ENCODE measurements around the gene CAPN15.

CAPN15 gene

DNA sequence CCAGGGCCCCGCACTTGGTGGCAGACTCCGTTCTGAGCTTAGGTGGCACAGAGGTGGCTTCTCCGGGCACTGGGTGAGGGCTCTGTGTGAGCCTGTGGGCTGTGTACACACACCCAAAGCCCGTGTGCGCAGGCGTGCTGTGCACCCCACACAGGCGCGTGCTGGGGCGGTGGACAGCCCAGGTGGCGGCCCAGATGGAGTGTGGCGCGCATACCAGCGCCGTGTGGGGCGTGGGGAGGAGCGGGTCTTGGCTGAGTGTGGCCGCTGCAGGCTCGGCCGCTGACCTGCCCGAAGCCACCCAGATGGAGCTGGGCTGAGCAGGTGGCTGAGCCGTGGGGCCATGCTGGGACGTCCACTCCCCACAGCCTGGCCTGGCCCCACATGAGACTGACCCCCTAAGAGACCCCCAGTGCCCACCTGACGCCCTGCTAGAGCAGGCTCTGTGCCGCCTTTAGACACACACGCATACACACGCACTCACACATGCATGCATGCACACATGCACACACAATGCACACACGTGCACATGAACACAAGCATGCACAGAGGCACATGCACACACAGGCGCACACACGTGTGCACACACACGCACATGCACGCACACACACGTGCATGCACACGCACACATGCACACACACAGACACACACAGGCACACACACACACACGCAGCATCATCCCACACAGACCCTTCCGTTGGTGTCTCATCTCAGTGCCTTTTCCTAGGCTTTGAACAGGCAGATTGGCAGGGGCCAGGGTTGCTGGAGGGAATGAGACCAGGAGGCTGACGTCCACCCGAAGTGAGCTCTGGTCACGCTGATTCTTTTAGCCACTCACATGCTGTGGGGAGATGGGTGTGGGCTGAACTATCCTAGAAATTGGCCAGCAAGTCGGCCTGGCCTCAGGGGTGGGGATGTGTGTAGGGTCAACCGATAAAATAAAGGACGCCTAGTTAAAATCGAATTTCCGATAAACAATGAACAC, 34.7 kb downstream of the CAPN15 start:
- DNase-seq (ENCODE audit: low read depth), result no peak

GRCh38 chr16:563072-563644, 35.6 kb downstream of the CAPN15 start:
- no peak for DNase-seq (ENCODE audit: low read depth)

DNA sequence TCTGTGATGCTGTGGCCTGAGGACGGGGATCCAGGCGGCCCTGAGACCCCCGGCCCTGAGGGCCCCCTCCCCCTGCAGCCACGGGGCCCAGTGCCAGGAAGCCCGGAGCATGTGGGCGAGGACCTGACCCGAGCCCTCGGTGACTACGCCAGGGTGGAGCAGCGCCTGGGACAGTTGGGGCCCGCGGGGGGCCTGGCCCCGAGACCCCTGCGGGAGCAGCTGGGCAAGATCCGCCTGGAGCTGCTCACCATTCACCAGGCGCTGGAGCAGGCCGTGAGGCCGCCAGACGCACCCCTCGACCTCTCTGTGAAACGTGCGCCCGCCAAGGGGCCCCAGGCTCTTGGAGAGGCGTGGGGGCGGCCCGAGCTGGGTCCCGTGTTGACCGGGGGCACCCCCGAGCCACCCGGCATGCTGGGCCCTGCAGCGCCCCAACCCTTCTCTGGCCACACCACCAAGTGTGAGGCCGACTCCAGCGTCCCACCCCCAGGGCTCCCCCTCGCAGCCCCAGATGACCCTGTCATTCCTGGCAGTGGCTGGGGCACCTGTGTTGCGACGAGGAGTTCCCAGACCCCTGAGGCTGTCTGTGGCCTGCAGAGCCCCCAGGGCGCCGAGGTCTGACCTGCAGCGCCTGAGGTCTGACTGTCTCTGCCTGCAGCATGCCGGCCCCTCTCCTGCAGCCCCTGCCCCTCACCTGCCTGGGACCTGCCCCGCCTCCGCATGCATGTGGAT, 37.3 kb downstream of the CAPN15 start:
- no peak for DNase-seq (ENCODE audit: low read depth)

DNA sequence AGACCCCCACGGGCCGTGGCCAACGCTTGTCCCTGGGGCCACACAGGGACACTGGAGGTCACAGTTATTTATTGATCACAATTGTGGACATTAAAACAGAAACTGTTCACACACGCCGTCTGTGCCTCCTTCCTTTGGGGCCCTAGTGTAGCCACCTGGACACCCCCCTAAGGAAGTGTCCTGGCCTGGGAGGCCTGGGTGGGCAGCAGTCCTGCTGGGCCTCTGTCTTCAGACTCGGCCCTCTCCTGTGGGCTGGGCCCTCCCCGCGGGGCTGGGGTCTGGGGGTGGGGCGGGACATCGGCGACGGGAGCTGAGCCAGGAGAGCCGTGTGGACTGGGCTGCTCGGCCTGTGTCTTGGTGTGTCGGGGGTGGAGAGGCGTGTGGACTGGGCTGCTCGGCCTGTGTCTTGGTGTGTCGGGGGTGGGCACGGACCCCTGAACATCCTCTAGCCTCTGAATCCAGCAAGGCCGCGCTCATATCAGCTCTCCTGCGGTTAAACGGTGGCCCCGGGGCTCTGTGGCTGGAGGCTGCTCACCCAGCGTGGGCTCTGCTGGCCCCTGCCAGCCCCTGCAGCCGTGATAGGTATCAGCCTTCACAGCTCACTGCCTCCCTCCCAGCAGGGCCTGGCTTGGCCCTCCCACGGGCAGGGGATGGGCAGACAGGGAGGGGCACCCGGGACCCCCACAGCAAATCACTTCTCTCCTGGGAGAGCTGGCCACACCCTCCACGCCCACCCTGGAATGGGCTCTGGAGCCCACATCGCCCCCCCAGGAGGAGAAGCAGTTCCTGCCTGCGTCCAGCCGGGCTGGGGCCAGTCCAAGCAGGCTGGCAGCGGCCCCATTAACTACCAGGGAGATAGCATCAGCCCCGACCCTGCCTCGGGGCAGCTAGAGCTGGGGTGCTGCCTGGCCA, 38.2 kb downstream of the CAPN15 start:
- DNase-seq (ENCODE audit: low read depth), result no peak

DNA sequence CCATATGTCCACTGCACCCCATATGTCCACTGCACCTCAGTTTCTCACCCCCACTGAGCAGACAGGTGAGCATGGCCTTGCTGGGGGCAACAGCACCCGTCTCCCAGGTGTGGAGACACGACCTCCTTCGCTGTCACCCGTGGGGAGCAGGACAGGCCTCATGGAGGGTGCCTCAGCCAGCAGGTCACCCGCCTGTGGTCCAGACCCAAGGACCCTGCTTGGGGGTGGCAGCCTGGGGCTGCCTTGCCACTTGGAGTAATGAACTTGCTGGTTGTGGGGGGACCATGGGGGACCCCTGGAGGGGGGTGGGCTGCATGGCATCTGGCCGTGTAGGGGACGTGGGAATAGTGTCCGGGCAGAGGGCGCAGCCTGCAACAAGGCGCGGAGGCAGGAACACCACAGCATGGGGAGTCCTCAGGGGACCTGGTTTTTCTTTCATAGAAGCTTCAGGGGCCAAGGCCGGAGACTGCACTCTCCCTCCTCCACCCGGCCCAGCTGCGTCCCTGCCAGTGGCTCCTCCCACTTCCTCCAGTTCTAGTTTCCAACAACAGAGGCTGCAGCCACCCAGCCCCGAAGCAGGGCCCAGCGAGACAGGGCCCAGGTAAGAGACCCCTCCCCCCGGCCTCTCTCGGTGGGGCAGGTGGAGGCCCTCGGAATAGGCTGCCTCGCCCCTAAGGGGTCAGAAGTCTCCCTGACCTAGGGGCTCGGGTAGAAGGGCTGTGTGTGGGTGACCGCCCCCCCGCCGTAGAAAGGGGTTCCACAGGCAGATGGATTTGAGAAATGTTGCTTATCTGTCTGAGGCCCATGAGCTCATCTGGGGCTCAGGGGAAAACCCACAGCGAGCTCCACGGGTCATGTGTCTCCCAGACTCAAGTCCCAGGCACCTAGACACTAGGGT, 39.2 kb downstream of the CAPN15 start, which contains the start of gene NHLRC4:
TSS of gene NHLRC4 (plus strand) at position 531 of the 898 bp plus-strand sequence. CDS start 1,043 bp downstream, outside the sequence.
- no peak for DNase-seq (ENCODE audit: low read depth)

DNA sequence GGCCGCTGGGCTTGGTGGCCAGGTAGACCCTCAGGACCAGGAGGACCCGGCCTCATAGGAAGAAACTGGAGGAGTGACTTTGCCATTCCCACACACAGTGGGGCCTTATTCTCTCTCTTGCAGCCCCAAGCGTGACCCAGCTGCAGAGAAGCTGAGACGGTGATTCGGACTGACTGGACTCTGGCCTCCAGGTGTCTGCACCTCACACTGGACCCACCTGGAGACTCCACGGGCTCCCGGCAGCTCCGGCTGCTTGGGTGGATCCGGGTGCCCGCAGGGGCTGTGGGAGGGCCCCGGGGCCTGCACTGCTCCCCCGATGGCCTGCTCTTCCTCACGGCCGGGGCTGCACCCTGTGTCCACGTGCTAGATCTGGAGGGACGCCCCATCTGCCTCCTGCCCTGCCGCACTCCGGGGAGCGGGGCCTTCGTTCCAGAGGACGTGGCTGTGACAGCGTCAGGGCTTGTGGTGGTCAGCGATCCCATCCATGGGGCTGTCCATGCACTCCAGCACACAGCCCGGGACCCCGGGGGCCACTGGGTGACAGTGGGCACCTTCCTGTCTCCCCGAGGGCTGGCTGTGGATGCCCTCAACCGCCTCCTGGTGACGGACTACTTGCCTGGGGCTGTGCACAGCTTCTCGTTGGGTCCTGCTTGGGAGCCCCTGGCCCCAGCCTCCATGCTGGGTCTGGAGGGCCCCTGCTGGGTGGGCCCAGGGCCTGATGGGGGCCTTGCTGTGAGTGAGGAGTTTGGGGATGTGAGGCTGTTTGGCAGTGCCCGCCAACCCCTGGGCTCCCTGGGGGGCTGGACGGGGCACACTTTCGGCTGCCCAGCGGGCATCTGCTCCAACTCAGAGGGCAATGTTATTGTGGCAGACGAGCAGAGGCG, 40.1 kb downstream of the CAPN15 start:
- DNase-seq (ENCODE audit: low read depth), result no peak

DNA sequence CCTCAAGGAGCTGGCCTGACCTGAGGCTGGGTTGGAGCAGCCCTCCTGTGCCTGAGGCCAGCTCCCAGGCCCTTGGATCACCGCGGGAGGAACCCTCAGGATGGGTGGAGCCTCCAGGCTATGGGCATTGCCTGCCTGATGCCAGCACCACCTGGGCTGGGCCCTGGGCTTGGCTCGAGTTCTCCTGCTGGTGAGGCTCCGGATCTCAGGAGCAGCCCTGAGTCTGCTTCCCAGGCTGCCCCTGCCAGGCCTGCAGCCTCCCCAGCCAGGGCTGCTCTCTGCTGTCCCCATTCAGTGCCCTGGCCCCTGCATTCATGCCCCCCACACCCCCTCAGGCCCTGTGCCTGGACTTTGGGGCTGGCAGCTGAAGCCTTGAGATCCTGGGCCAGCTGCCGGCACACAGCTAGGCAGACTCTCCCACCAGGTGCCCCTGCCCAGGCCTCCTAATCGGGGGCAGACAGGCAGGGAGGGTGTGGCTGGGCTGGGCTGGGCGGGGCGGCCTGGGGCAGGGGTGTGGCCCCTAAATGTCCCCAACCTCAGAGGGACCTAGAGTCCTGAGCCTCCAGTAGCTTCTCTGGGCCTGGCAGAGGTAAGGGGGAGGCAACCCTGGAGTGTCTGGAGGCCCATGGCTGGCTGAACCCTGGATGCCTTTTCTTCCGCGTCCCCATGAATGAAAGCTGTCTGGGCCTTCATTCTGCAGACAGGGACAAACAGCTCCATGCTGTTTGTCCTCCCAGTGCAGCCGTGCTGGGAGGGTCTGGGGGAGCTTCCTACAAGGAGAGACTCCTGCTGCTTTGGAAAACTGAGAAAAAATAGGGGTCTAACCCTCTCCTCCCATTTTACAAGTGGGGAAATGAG, 41.1 kb downstream of the CAPN15 start:
- no peak for DNase-seq (ENCODE audit: low read depth)

DNA sequence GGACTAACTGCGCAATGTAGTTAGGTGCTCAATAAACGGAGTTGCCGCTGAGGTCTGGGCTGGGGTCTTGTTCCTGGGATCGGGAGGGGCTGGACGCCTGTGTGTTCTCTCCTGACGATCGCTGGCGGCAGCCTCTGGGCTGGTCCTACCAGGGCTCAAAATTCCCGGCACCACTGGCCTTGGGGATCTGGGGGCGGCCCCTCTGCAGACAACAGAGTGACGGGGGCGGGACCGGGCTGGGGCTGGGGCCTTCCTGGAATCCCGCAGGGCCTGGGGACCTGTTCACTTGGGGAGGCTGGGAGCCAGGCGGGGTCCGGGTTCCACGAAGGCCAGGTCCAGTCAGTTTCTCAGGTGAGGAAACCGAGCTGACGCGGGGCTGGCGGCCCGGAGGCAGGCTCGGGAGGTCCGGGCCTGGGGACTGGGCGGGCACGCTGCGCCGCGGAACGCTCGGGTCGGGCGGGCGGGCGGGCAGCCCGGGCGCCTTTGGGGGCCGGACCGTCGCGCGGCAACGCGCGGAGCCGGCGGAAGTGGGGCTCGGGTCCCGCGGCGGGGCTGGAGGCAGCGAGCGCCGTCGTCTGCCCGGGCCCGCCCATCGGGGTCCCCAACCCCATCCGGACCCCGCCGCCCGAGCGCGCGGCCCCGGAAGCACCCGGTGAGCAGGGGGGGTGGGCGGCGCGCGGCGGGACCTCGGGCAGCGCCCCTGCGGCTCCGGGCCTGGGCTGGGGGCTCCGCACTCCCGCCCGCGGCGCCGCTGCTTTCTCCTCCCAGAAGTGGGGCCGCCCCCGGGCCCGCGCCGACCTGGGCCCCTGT, 42.1 kb downstream of the CAPN15 start, which contains the start of gene PIGQ:
TSS of gene PIGQ (plus strand) at position 524 of the 810 bp plus-strand sequence. CDS start 4,107 bp downstream, outside the sequence.
- DNase-seq (ENCODE audit: low read depth), result peak; percentile 26

GRCh38 chr16:572865-573650, 45.5 kb downstream of the CAPN15 start:
- DNase-seq (ENCODE audit: low read depth), result no peak

- no peak for DNase-seq (ENCODE audit: low read depth)
These were observed 46.7 kb downstream of the CAPN15 start for GRCh38 chr16:574021-574760.

DNA sequence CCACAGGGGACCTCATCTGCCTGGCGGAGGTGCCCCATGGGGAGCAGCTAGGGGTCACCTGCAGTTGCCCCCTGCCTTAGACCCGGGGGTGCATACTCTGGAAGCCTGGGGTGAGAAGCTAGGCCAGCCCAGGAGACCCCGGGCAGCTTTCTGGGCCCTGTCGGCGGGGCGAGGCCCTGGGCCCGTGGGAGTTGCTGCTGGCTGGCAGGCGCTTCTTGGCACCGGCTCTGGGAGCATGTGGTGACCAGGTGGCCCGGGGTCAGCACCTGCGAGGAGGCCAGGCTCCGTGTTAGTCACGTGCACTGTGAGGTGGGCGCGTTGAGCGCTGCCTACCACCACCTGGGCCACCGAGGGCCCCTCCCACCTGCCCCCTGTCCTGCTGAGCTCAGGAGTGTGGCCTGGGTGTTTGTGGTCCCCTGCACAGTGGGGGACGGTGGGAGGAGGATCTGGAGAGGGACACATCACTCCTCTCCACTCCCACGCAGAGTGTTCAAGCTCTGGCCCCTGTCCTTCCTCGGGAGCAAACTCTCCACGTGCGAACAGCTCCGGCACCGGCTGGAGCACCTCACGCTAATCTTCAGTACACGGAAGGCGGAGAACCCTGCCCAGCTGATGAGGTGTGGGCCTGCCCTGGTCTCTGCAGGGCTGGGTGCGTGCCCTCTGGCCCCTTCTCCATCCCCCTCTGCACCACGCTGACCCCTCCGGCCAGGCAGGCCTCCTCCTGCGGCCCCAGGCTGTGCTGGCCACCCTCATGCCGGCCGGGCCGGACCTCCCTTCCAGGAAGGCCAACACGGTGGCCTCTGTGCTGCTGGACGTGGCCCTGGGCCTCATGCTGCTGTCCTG, 48.1 kb downstream of the CAPN15 start:
- DNase-seq (ENCODE audit: low read depth), result no peak

- no peak for DNase-seq (ENCODE audit: low read depth)
These were observed 48.8 kb downstream of the CAPN15 start for GRCh38 chr16:576197-576822.

GRCh38 chr16:576823-577201, 49.3 kb downstream of the CAPN15 start:
- DNase-seq (ENCODE audit: low read depth), result no peak

DNA sequence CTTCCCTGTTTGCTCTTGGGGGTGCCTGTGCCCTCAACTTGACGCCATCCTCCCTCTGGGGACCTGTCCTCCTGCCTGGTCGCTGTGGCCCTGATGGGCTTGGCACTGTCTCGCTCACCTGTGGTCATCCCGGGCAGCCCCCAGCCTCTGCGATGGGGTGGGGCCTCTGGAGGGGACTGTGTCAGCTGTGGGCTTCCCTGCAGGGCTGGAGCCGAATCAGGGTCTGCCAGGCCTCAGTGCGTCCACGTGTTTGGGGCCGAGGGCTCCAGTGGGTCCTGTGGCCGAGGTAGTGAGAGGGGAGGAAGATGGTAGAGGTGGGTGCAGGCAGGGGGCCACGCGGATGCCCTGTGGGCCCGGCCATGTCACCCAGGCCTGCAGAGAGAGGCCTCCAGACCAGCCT, 50.3 kb downstream of the CAPN15 start:
- DNase-seq (ENCODE audit: low read depth), result no peak

All from HS-5 (cell line).